Right renal pelvis (tissue), 4 donors: ENCODE measurements around the gene HOXD9. TPM values are rescaled to one million over a fixed set of nuclear protein-coding genes. Genes with fewer than 3 reads are reported as not detected.

Experiments used
- DNase-seq, 4 donors: peaks; one replicate each; pipeline ENCODE4 v3.0.0-alpha.2; 2013; ENCODE audit warnings: low read depth in 4 of 4, low spot score in 3 of 4, missing footprints in 1 of 4
- polyA plus RNA-seq, 4 donors: library from polyadenylated mRNA; unstranded; fragments of 120-200 nt; gene quantifications; one replicate each; pipeline ENCODE4 v1.2.1, GENCODE V29; 2013; ENCODE audit not compliant: insufficient read length in 4 of 4

Gene HOXD9
- 10 to 100 TPM; 70.9 to 86.4 (median 74.0) TPM for polyA plus RNA-seq

GRCh38 chr2:176122683-176123410, at the start of gene HOXD9:
Gene HOXD9, plus strand, starts transcription at chr2:176122719. Its CDS starts 50 bp downstream, at chr2:176122769.
- DNase-seq = no peak

GRCh38 chr2:176072951-176073904, 49.3 kb upstream of the HOXD9 start:
- no peak for DNase-seq

GRCh38 chr2:176074919-176075425, 47.5 kb upstream of the HOXD9 start:
- DNase-seq = no peak

- no peak for DNase-seq
Observed at GRCh38 chr2:176075481-176075880, 47.0 kb upstream of the HOXD9 start.

GRCh38 chr2:176076063-176076462, 46.5 kb upstream of the HOXD9 start:
- DNase-seq = no peak

GRCh38 chr2:176076796-176077195, 45.7 kb upstream of the HOXD9 start:
- DNase-seq = no peak

GRCh38 chr2:176078541-176079284, 43.8 kb upstream of the HOXD9 start:
- DNase-seq = no peak

- no peak for DNase-seq
Observed at GRCh38 chr2:176079285-176079830, 43.2 kb upstream of the HOXD9 start.

- no peak for DNase-seq
Observed at GRCh38 chr2:176079831-176080539, 42.5 kb upstream of the HOXD9 start.

GRCh38 chr2:176080540-176081375, 41.8 kb upstream of the HOXD9 start:
- no peak for DNase-seq

GRCh38 chr2:176081376-176081836, 41.1 kb upstream of the HOXD9 start:
- no peak for DNase-seq

GRCh38 chr2:176081837-176082524, 40.5 kb upstream of the HOXD9 start:
- DNase-seq = no peak

- DNase-seq = no peak
Observed at GRCh38 chr2:176082525-176082823, 40.0 kb upstream of the HOXD9 start.

- no peak for DNase-seq
Observed at GRCh38 chr2:176082824-176083751, 39.4 kb upstream of the HOXD9 start.

GRCh38 chr2:176083796-176084261, 38.7 kb upstream of the HOXD9 start, which contains the start of gene EVX2:
Gene EVX2, minus strand, starts transcription at chr2:176083962. Its CDS starts 186 bp downstream, at chr2:176083776.
- no peak for DNase-seq

GRCh38 chr2:176084611-176085119, 37.9 kb upstream of the HOXD9 start:
- no peak for DNase-seq
